ENCODE data around the gene WASL.

WASL gene

GRCh38 chr7:123711832-123712293 lies 36.9 kb downstream of the WASL start:
- Histone ChIP-seq H4K20me1 (ENCODE audit: insufficient read depth, low read length) (no peaks in the 10 kb centered on the region), H3K4me1 (ENCODE audit: insufficient read depth, low read length, severe bottlenecking) (no peaks in the 10 kb centered on the region), H3F3A (ENCODE audit: insufficient read depth, low read length) (no peaks in the 10 kb centered on the region), H3K27me3 (ENCODE audit: insufficient read depth, low read length) (no peaks in the 10 kb centered on the region), H3K4me3 (ENCODE audit: low read depth, low read length, poor library complexity, severe bottlenecking) (no peak overlapping the region), H2AFZ (ENCODE audit: low read length) (no peak overlapping the region), H3K4me2 (ENCODE audit: low read length) (no peak overlapping the region), H3K79me2 (ENCODE audit: insufficient read depth, low read length) (peaks cover 4% of the 10 kb centered on the region; the same call in 1 of the 2 replicates), H3K9me3 (ENCODE audit: low read length) (no peaks in the 10 kb centered on the region), H3K9ac (ENCODE audit: low read length) (no peak overlapping the region), H3K36me3 (ENCODE audit: insufficient read depth, low read length) (peaks cover 18% of the 10 kb centered on the region; the same call in 1 of the 2 replicates), H3K9me2 (ENCODE audit: low read depth, low read length) (no peaks in the 10 kb centered on the region), H3K27ac (ENCODE audit: low read depth, low read length, poor library complexity, severe bottlenecking) (no peak overlapping the region)
- TF ChIP-seq EZH2 (IDR thresholded peaks at IDR 0.05; ENCODE audit: borderline replicate concordance, low read length) (no peak), CTCF (IDR thresholded peaks at IDR 0.05; ENCODE audit: low read length) (no peak)

- Histone ChIP-seq H3K36me3 (ENCODE audit: insufficient read depth, low read length) (peaks cover 29% of the 10 kb centered on the region), H3K9me3 (ENCODE audit: low read length) (no peaks in the 10 kb centered on the region), H3K9ac (ENCODE audit: low read length) (no peak overlapping the region), H3K79me2 (ENCODE audit: insufficient read depth, low read length) (peaks cover 4% of the 10 kb centered on the region; the same call in 1 of the 2 replicates), H3F3A (ENCODE audit: insufficient read depth, low read length) (no peaks in the 10 kb centered on the region), H3K4me3 (ENCODE audit: low read depth, low read length, poor library complexity, severe bottlenecking) (no peak overlapping the region), H3K9me2 (ENCODE audit: low read depth, low read length) (no peaks in the 10 kb centered on the region), H3K27ac (ENCODE audit: low read depth, low read length, poor library complexity, severe bottlenecking) (no peak overlapping the region), H3K27me3 (ENCODE audit: insufficient read depth, low read length) (no peaks in the 10 kb centered on the region), H4K20me1 (ENCODE audit: insufficient read depth, low read length) (no peaks in the 10 kb centered on the region), H3K4me2 (ENCODE audit: low read length) (no peak overlapping the region), H2AFZ (ENCODE audit: low read length) (no peak overlapping the region), H3K4me1 (ENCODE audit: insufficient read depth, low read length, severe bottlenecking) (no peaks in the 10 kb centered on the region)
- no peak for TF ChIP-seq CTCF (IDR thresholded peaks at IDR 0.05; ENCODE audit: low read length)
- no peak for TF ChIP-seq EZH2 (IDR thresholded peaks at IDR 0.05; ENCODE audit: borderline replicate concordance, low read length)
Observed at GRCh38 chr7:123710683-123711082, 38.1 kb downstream of the WASL start.

GRCh38 chr7:123709525-123709924 lies 39.3 kb downstream of the WASL start:
- peaks cover 4% of the 10 kb centered on the region; the same call in 1 of the 2 replicates for H3K79me2 ChIP-seq (ENCODE audit: insufficient read depth, low read length)

More at GRCh38 chr7:123709525-123709924, 39.3 kb downstream of the WASL start:
- H3K36me3 ChIP-seq (ENCODE audit: insufficient read depth, low read length): peaks cover 40% of the 10 kb centered on the region
- H4K20me1 ChIP-seq (ENCODE audit: insufficient read depth, low read length): no peaks in the 10 kb centered on the region
- H3F3A ChIP-seq (ENCODE audit: insufficient read depth, low read length): no peaks in the 10 kb centered on the region
- no peaks in the 10 kb centered on the region for H3K9me3 ChIP-seq (ENCODE audit: low read length)
- H3K27ac ChIP-seq (ENCODE audit: low read depth, low read length, poor library complexity, severe bottlenecking): no peak overlapping the region
- H3K9ac ChIP-seq (ENCODE audit: low read length): no peak overlapping the region
- H3K4me2 ChIP-seq (ENCODE audit: low read length): no peak overlapping the region
- TF ChIP-seq EZH2 (IDR thresholded peaks at IDR 0.05; ENCODE audit: borderline replicate concordance, low read length): no peak
- TF ChIP-seq CTCF (IDR thresholded peaks at IDR 0.05; ENCODE audit: low read length): no peak
- no peaks in the 10 kb centered on the region for H3K4me1 ChIP-seq (ENCODE audit: insufficient read depth, low read length, severe bottlenecking)
- no peak overlapping the region for H2AFZ ChIP-seq (ENCODE audit: low read length)
- H3K9me2 ChIP-seq (ENCODE audit: low read depth, low read length): no peaks in the 10 kb centered on the region
- no peak overlapping the region for H3K4me3 ChIP-seq (ENCODE audit: low read depth, low read length, poor library complexity, severe bottlenecking)
- no peaks in the 10 kb centered on the region for H3K27me3 ChIP-seq (ENCODE audit: insufficient read depth, low read length)
